ENCODE results near the gene TNIK.
"Not testable (repeated sequence)": the region's sequence is repeated elsewhere in the genome, so short reads cannot be mapped to it uniquely, and the experiment has no call there.

TNIK gene

DNA sequence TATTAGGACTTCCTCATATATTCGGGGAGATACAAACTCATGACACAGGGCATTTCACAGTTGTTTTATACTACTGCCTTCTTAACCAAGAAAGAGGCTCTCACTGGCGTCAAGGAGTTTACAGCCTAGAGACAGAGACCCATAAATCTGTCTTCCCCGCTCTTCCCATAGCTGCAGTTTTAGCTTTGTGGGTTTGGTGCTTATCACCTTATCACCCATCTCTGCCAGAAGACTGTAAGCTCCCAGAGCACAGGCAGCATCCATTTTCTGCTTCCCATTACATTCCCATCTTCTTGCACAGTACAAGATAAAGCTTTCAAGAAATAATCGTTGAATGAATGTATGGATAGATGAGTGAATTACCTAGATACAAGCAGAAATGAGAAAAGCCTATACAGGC lies 144.3 kb downstream of the TNIK start:
- no peak for DNase-seq (ENCODE audit: low read depth in 4 of 4, low spot score in 1 of 4)

DNA sequence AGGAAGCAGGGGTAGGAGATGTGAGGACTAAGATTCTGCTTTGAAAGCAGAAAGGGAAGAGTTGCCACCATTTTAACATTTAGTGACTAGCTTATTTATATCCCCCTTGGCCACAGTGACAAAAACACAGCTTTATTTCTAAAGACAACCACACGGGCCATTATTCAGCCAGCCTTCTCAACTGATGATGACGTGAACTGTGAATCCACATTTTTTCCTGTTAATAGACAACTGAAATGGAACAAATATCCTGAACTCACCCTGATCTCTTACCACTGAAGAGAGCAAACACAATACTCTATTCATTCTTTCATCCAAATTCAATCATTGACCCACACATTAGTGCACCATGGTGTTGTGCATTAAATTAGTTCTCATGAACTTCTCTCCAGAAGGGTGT lies 145.1 kb downstream of the TNIK start:
- no peak for DNase-seq (ENCODE audit: low read depth in 4 of 4, low spot score in 1 of 4)

DNA sequence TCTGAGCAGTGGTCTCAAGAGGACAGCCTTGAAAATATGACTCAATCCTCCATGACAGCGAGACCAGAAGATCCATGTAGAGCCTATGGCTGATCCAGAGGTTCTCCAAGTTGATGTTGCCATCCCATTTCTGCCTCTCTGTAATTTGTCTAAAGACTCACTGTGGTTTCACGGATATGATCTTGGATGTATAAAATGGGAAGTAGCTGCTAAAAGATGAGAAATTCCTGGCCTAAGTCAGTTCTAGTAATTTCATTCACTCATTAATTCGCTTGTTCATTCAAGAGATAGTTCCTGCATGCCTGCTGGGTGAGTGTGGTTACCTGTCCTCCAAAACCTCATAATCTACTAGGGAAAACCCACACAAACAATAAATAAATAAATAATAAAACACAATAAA lies 145.9 kb downstream of the TNIK start:
- no peak for DNase-seq (ENCODE audit: low read depth in 4 of 4, low spot score in 1 of 4)

DNA sequence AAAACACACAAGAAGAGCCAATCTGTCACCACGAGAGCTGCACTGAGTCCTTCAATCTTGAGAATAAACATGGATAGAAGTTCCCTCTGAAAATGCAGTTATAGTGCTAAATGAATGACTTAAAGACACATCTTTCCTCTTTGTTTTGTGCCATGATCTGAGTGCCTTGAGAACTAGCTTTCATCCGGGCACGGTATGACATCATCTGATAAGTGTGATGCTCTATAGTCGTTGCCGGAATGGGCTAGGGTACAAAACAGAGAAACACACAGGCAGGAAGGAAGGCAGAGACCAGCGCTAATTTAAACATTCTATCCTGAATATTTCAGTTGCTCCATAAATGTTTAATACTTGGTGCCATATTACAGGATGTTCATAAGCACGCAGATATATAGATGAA lies 146.5 kb downstream of the TNIK start:
- DNase-seq (ENCODE audit: low read depth in 4 of 4, low spot score in 1 of 4), result no peak

DNA sequence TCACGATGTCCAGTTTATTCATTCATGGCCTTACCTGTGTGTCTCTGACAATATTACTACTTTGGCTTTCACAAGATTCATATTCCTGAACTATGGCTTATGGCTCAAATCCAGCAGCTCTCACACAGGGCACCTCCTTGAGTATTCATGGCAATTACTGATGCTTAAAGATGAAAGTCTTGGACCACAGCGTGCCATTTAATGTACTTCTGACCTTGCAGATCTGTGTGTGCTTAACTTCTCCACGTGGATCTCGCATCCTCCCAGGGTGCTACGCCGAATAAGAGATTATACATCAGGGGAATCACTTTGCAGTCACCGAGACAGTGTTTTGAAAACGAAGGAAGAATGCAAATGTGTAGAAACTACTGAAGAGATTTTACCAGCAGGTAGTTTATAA lies 147.5 kb downstream of the TNIK start:
- DNase-seq (ENCODE audit: low read depth in 4 of 4, low spot score in 1 of 4), result no peak

DNA sequence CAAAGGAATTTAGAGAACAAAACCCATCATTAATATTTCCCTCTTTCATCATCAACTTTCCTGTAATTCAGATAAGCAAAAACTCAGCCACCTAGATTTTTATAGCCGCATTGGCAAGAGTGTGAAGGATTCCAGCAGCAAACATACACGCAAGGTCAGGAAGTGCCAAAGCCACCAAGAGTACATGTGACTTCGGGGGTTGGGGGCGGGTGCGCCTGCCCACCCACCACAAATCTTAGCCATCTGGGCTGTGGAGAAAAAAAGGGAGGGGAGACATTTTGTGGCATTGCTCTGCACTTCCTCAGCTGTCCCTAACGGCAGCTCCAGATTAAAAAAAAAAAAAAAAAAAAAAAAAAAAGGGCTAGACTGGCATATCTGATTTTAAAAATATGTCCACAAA lies 148.4 kb downstream of the TNIK start:
- DNase-seq (ENCODE audit: low read depth in 4 of 4, low spot score in 1 of 4), result no peak

DNA sequence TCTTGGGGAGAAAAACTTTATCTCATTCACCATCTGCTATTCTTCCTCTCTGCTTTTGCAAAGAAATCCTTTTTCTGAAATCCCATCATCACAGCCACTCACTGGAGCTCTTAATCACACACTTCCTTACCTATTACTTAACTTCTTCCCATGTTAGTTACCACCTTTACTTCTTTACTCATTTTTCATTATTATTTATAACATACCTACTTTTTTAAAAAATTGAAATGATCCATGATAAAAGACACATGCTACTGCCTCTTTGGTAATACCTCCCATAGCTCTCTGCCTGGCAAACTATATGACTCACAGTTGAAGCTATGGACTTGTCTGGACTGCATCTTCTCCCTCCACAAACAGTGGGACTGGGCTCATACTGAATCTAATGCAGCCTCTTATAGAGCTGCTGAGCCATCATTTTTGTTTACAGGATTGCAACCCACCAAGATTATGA lies 150.3 kb downstream of the TNIK start:
- DNase-seq (ENCODE audit: low read depth in 4 of 4, low spot score in 1 of 4), result no peak

DNA sequence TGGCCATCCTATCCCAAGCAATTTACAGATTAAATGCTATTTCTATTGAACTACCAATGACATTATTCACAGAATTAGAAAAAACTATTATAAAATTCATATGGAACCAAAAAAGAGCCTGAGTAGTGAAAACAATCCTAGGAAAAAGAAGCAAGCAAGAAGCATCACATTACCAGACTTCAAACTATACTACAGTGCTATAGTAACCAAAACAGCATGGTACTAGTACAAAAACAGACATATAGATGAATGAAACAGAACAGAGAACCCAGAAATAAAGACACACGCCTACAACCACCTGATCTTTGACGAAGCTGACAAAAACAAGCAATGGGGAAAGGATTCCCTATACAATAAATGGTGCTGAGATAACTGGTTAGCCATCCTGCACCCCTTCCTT lies 152.2 kb downstream of the TNIK start:
- no peak for DNase-seq (ENCODE audit: low read depth in 4 of 4, low spot score in 1 of 4)

DNA sequence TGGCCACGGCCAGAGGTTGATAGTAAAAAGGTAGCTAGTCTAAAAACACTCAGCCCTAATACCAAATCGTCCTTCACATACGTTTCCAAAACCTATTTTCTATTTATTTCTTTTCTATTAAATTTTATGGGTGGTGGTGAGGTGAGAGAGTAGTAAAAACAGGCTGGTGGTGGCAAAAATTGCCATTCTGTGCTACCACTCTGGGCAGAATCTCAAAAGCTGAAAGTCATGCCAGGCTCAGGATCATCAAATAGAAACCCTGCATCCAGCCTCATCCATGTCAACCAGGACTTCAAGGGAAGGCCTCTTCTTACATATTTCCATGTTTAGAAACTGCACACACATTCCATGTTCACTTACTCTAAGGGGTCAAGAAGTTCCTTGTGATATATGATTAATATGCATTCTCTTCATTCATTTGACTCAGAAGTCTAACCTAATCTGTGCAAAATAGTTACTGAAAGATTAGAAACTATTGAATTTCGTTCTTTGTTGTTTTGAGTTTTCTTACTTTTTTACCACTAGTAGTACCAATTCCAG lies 153.1 kb downstream of the TNIK start:
- DNase-seq (ENCODE audit: low read depth in 4 of 4, low spot score in 1 of 4), result no peak

DNA sequence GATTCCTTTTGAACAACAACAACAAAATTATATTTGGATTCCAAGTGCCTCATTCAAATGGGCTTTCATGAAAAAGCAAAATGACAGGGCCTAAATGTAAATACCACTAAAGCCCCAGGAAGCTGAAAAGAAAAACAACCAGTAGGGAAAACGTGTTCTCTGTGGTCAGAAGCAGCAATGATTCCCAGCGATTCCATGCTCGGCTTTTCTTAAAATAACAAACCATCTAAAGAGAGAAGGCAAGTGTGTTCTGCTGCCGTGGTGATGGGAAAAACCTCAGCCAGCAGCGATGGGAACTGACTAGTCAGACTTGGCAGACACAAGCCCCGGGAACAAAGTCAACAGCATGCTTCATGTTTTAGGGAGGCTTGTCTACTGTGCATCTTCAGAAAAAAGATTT lies 153.6 kb downstream of the TNIK start:
- DNase-seq (ENCODE audit: low read depth in 4 of 4, low spot score in 1 of 4), result no peak

DNA sequence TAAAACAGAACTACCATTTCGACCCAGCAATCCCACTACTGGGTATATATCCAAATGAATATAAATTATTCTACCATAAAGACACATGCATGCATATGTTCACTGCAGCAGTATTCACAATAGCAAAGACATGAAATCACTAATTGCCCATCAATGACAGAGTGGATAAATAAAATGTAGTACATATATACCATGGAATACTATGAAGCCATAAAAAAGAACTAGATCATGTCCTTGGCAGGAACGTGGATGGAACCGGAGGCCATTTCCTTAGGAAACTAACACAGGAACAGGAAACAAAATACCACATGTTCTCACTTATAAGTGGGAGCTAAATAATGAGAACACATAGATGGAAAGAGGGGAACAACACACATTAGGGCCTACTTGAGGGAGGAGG lies 154.4 kb downstream of the TNIK start:
- not testable (repeated sequence) for DNase-seq (ENCODE audit: low read depth in 4 of 4, low spot score in 1 of 4)

DNA sequence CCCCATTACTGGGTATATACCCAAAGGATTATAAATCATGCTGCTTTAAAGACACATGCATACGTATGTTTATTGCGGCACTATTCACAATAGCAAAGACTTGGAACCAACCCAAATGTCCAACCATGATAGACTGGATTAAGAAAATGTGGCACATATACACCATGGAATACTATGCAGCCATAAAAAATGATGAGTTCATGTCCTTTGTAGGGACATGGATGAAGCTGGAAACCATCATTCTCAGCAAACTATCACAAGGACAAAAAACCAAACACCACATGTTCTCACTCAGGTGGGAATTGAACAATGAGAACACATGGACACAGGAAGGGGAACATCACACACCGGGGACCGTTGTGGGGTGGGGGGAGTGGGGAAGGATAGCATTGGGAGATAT lies 155.7 kb downstream of the TNIK start:
- not testable (repeated sequence) for DNase-seq (ENCODE audit: low read depth in 4 of 4, low spot score in 1 of 4)

DNA sequence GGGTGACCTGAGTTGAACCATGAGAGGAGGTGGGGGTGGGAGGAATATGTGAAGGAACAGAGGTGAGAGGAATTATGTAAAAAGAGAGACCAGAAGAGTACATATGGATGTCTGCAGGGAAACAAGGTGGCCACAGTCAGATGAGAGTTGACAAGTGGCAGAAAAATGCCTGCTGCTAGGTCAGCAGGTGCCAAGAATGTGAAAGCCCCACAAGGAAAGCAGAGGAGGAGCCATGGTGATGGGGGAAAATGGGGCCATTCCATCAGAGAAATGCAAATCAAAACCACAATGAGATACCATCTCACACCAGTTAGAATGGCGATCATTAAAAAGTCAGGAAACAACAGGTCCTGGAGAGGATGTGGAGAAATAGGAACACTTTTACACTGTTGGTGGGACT lies 156.2 kb downstream of the TNIK start:
- DNase-seq (ENCODE audit: low read depth in 4 of 4, low spot score in 1 of 4), result not testable (repeated sequence)

DNA sequence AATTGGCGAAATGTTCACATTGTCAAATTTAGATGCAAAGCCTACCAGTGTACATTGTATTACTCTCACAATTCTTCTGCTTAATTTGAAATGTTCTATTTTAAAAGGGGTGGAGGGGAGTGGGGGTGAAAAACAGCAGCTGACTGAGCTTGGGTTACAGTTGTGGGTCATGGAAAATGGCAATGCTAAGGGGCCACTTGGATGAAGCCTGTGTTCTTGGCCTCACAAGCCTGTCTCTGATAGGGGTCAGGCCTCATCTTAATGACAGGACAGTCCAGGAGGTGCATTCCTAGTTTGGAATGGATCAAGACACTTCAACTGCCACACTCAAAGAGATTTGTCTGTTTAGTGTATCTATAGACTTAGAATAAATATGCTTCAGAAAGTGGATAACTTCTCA lies 158.2 kb downstream of the TNIK start:
- no peak for DNase-seq (ENCODE audit: low read depth in 4 of 4, low spot score in 1 of 4)

DNA sequence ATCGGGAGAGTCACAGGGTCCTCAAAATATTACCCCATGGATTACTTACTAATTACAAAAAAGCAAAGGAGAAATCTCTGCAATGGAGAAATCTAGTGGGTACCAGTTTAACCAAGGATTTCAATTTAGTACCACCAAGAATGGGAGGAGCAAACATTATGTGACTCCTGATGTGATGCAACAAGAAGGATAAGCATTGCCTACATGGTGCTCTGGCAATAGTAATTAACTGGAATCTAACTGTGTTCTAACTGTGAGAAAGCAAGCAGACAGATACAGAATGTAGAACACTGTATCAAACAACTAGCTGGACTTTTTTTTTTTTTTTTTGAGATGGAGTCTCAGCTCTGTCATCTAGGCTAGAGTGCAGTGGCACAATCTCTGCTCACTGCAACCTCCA lies 159.2 kb downstream of the TNIK start:
- DNase-seq (ENCODE audit: low read depth in 4 of 4, low spot score in 1 of 4), result no peak

DNA sequence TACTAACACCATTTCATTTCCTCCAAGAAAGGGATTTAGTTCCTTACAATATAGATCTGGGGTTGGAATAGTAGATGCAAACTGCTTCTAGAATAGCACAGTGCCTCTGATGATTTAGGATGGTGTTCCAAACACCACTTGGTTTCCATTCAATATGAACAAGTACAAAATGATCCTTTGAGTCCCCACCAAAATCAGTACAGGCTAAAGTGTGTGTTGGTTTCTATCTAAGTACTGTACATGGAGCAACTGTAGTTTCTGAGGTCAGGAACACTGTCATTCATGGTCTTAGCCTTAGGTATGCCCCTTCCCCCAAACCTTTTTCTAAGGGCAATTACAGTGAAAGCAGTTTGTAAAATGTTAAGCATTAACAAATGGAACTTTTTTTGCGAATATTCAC lies 162.3 kb downstream of the TNIK start:
- DNase-seq (ENCODE audit: low read depth in 4 of 4, low spot score in 1 of 4), result no peak

DNA sequence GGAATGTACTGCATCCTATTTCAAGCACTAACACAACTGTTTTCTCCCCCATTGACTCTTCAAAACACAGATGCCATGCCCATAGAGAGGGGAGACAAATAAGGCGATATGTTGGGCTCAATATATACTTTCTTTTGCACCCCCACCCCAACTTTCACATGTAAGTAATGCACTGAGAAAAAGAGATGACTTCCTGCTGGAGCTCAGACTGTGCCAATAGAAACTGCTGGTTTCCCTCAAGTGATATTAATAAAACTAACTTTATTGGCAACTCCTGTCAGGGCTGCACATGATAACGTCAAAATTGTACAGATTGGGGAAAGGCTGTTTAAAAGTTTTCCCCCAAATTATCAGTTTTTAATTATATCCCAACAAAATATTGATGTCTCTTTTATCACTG lies 163.0 kb downstream of the TNIK start:
- no peak for DNase-seq (ENCODE audit: low read depth in 4 of 4, low spot score in 1 of 4)

DNA sequence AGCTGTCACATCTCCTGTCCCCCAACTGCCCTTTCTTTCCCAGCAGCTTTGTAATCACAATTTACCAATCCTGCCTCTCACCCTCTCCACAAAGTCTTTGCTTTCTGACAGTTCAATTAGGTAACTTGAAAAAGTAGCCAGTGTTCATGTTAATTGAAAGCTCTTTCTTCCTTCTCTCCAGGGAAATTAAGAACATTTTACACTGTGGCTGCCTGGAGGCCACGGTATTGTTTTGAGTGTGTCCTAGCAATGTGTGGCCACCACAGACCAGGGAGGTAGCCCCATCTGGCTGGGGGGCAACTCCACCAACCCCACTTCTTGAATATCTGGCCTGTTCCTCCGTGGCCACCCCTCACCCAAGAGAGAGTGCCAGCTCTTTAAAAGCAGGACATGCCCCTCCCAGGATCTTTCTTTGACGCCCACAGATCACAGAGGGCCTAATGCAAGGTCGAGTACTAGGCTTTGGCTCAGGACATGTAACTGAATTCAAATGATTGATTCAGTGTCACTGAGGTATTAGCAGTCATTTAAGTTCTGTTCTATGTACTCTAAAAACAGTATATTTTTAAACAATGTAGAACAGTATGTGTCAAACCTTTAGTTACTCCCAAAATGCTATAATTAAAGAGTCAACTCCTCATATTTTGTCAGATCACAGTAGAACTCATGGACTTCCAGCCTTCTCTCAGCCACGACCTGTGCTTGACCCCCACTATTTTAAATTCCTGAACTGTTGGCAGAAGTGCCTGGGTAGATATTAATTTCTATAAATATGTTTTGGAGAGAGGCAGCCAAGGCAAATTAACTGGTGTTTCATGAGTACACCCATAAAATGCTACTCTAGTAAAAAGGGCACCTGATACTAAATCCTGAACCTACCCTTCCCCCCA lies 164.5 kb downstream of the TNIK start:
- no peak for DNase-seq (ENCODE audit: low read depth in 4 of 4, low spot score in 1 of 4)

DNA sequence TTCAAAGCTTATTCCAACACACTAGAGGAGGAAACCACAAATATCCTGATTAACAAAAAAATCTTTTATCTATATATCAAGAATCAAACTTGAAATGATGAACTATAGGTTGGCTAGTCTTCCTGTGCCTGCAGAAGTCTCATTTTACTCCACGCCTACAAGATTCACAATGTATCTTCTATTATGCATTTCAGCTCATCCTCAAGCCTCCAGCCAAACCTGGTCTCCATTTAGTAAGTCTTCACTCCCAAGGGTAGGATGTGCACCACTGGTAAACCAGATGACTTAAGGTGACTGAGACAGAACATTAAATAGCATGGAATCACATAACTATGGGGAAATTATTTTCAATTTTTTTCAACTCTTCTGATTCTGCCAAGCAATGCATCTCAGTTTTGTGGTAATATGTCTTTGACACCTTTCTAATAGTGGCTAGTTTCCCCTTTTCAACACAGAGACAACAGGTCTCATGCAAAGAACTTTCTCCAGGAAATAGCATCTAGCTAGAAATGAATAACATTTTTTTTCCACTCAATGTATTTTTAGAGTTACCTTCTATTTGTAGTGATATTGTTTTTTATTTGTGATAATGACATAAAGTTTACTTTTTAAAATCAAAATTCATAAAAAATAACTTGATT lies 166.9 kb downstream of the TNIK start:
- no peak for DNase-seq (ENCODE audit: low read depth in 4 of 4, low spot score in 1 of 4)

DNA sequence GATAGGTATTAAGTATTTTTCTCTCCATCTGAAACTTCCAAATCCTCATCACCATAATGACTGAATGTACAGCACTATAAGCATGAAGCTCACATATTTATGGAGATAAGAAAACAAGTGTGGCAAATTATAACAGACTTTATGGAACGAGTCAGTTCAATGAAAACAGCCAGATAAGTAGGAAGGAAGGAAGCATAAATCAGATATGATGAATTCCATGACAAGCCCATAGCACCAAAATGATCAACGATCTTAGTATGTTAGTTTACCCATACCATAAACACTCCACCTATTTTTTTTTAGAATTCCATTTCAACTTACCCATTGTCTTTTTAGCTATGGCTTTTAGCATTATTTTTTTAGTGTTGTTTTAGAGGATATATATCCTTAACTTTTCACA lies 169.5 kb downstream of the TNIK start:
- no peak for DNase-seq (ENCODE audit: low read depth in 4 of 4, low spot score in 1 of 4)

DNA sequence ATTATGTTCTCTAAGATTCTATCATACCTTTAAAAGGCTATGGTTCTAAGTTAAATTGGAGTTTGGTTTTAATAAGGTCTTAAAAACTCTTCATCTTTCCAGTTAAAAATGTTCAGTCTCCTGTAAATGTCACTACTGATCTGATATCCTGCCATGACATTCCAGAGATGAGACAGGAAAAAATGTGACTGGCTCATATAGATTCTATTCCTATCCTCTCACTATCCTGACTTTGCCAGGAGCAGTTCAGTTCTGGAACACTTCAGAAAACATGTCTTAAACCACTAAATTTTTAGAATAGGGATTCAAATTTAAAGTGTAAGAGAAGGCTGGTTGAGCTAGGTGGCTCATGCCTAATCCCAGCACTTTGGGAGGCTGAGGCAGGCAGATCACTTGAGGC lies 170.9 kb downstream of the TNIK start:
- no peak for DNase-seq (ENCODE audit: low read depth in 4 of 4, low spot score in 1 of 4)

DNA sequence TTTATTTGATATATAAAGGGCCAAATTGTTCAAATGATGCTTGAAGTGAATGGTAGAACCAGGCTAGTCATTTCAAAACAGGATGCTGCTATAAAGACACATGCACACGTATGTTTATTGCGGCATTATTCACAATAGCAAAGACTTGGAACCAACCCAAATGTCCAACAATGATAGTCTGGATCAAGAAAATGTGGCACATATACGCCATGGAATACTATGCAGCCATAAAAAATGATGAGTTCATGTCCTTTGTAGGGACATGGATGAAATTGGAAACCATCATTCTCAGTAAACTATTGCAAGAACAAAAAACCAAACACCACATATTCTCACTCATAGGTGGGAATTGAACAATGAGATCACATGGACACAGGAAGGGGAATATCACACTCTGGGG lies 172.4 kb downstream of the TNIK start:
- DNase-seq (ENCODE audit: low read depth in 4 of 4, low spot score in 1 of 4), result not testable (repeated sequence)

All from stimulated activated CD4-positive, alpha-beta T cell treated with anti-CD3 and anti-CD28 coated beads, Interleukin-1b, Interleukin-23, amount 100 ng/mL, for 24 hours (primary cell).